ENCODE measurements around the gene RBPJL.

The RBPJL gene

GRCh38 chr20:45336530-45337366 is 30.1 kb downstream of the RBPJL start:
- CTCF ChIA-PET, result no interaction called here
- no peaks in the 10 kb centered on the region for H3K36me3 Mint-ChIP-seq
- no peaks in the 10 kb centered on the region for H3K9me3 Mint-ChIP-seq
- H3K4me3 Mint-ChIP-seq, result no peak overlapping the region
- DNase-seq, result no peak
- no peaks in the 10 kb centered on the region for H3K4me1 Mint-ChIP-seq
- no peak overlapping the region for H3K27ac Mint-ChIP-seq
- H3K27me3 Mint-ChIP-seq, result peaks cover 5% of the 10 kb centered on the region

- no peak for DNase-seq
- no peaks in the 10 kb centered on the region for H3K9me3 Mint-ChIP-seq
- no peaks in the 10 kb centered on the region for H3K36me3 Mint-ChIP-seq
- H3K4me3 Mint-ChIP-seq, result no peak overlapping the region
- H3K27me3 Mint-ChIP-seq, result peaks cover 5% of the 10 kb centered on the region
- no peak overlapping the region for H3K27ac Mint-ChIP-seq
- CTCF ChIA-PET, result no interaction called here
- H3K4me1 Mint-ChIP-seq, result no peaks in the 10 kb centered on the region
Measured at GRCh38 chr20:45337367-45338120, 30.9 kb downstream of the RBPJL start.

- Mint-ChIP-seq H3K9me3 (no peaks in the 10 kb centered on the region), H3K27me3 (peaks cover 5% of the 10 kb centered on the region), H3K27ac (no peak overlapping the region), H3K36me3 (no peaks in the 10 kb centered on the region), H3K4me1 (no peaks in the 10 kb centered on the region), H3K4me3 (no peak overlapping the region)
- CTCF ChIA-PET, result no interaction called here
- no peak for DNase-seq
Measured at GRCh38 chr20:45338121-45339030, 31.7 kb downstream of the RBPJL start.

GRCh38 chr20:45339084-45339483 is 32.4 kb downstream of the RBPJL start:
- CTCF ChIA-PET, result no interaction called here

GRCh38 chr20:45339799-45340198 is 33.2 kb downstream of the RBPJL start:
- no peak overlapping the region for H3K27ac Mint-ChIP-seq
- no peaks in the 10 kb centered on the region for H3K36me3 Mint-ChIP-seq
- no peaks in the 10 kb centered on the region for H3K9me3 Mint-ChIP-seq
- no peak for DNase-seq
- H3K4me3 Mint-ChIP-seq, result no peak overlapping the region
- peaks cover 8% of the 10 kb centered on the region for H3K27me3 Mint-ChIP-seq
- H3K4me1 Mint-ChIP-seq, result no peaks in the 10 kb centered on the region
- CTCF ChIA-PET, result interaction anchor here (0.6 to 1.8 kb wide), 2 partner anchors 23 to 25 kb away, joined by 3 to 4 read pairs; partner anchors contain the start of gene SYS1

More at GRCh38 chr20:45339084-45339483, 32.4 kb downstream of the RBPJL start:
- no peaks in the 10 kb centered on the region for H3K9me3 Mint-ChIP-seq
- no peak overlapping the region for H3K27ac Mint-ChIP-seq
- no peaks in the 10 kb centered on the region for H3K36me3 Mint-ChIP-seq
- H3K4me3 Mint-ChIP-seq, result no peak overlapping the region
- DNase-seq, result no peak
- H3K27me3 Mint-ChIP-seq, result peaks cover 5% of the 10 kb centered on the region
- no peaks in the 10 kb centered on the region for H3K4me1 Mint-ChIP-seq

- no peaks in the 10 kb centered on the region for H3K4me1 Mint-ChIP-seq
- peaks cover 9% of the 10 kb centered on the region for H3K27me3 Mint-ChIP-seq
- H3K27ac Mint-ChIP-seq, result no peak overlapping the region
- H3K36me3 Mint-ChIP-seq, result no peaks in the 10 kb centered on the region
- H3K9me3 Mint-ChIP-seq, result no peaks in the 10 kb centered on the region
- CTCF ChIA-PET, result interaction anchor here (0.6 to 1.8 kb wide), 2 partner anchors 22 to 24 kb away, joined by 3 to 4 read pairs; partner anchors contain the start of gene SYS1
- H3K4me3 Mint-ChIP-seq, result no peak overlapping the region
- no peak for DNase-seq
Measured at GRCh38 chr20:45340236-45340847, 33.7 kb downstream of the RBPJL start.

GRCh38 chr20:45340951-45341350 is 34.3 kb downstream of the RBPJL start:
- H3K36me3 Mint-ChIP-seq, result peaks cover 2% of the 10 kb centered on the region
- H3K9me3 Mint-ChIP-seq, result no peaks in the 10 kb centered on the region
- no peak overlapping the region for H3K27ac Mint-ChIP-seq
- CTCF ChIA-PET, result interaction anchor here (1.2 to 1.8 kb wide), 3 partner anchors 22 to 32 kb away, joined by 3 to 4 read pairs (median 4); partner anchors contain the start of gene SYS1
- no peak overlapping the region for H3K4me3 Mint-ChIP-seq
- peaks cover 3% of the 10 kb centered on the region for H3K4me1 Mint-ChIP-seq
- H3K27me3 Mint-ChIP-seq, result peaks cover 14% of the 10 kb centered on the region
- no peak for DNase-seq

- no peak for DNase-seq
- Mint-ChIP-seq H3K36me3 (peaks cover 2% of the 10 kb centered on the region), H3K4me3 (no peak overlapping the region), H3K27ac (no peak overlapping the region), H3K27me3 (peaks cover 20% of the 10 kb centered on the region), H3K9me3 (no peaks in the 10 kb centered on the region), H3K4me1 (peaks cover 8% of the 10 kb centered on the region)
- CTCF ChIA-PET, result interaction anchor here (1.2 to 1.3 kb wide), 2 partner anchors 22 to 32 kb away, joined by 3 to 4 read pairs; no protein-coding TSS in a partner anchor
Measured at GRCh38 chr20:45341579-45341938, 34.9 kb downstream of the RBPJL start.

GRCh38 chr20:45341939-45342854 is 35.6 kb downstream of the RBPJL start:
- CTCF ChIA-PET, result interaction anchor here (1.2 to 1.3 kb wide), 2 partner anchors 23 to 31 kb away, joined by 3 to 4 read pairs; no protein-coding TSS in a partner anchor
- H3K9me3 Mint-ChIP-seq, result no peaks in the 10 kb centered on the region
- no peak overlapping the region for H3K27ac Mint-ChIP-seq
- H3K27me3 Mint-ChIP-seq, result peaks cover 23% of the 10 kb centered on the region
- no peak for DNase-seq
- peaks cover 15% of the 10 kb centered on the region for H3K4me1 Mint-ChIP-seq
- H3K4me3 Mint-ChIP-seq, result no peak overlapping the region
- H3K36me3 Mint-ChIP-seq, result peaks cover 2% of the 10 kb centered on the region

GRCh38 chr20:45342855-45343531 is 36.4 kb downstream of the RBPJL start:
- Mint-ChIP-seq H3K4me1 (peaks cover 22% of the 10 kb centered on the region), H3K9me3 (no peaks in the 10 kb centered on the region), H3K27me3 (peaks cover 26% of the 10 kb centered on the region), H3K27ac (no peak overlapping the region), H3K36me3 (peaks cover 2% of the 10 kb centered on the region), H3K4me3 (no peak overlapping the region)
- no peak for DNase-seq
- CTCF ChIA-PET, result interaction anchor here (1.3 kb wide), 1 partner anchor 19 kb away, joined by 3 read pairs; no protein-coding TSS in a partner anchor

GRCh38 chr20:45343532-45344167 is 37.0 kb downstream of the RBPJL start:
- no peak for DNase-seq
- Mint-ChIP-seq H3K4me3 (no peak overlapping the region), H3K36me3 (peaks cover 2% of the 10 kb centered on the region), H3K4me1 (peaks cover 22% of the 10 kb centered on the region), H3K27ac (no peak overlapping the region), H3K27me3 (peaks cover 33% of the 10 kb centered on the region), H3K9me3 (no peaks in the 10 kb centered on the region)
- CTCF ChIA-PET, result interaction anchor here (1.2 to 1.6 kb wide), 4 partner anchors 17 to 428 kb away, joined by 3 read pairs; no protein-coding TSS in a partner anchor

All from activated naive CD4-positive, alpha-beta T cell treated with anti-CD3 and anti-CD28 coated beads, Interleukin-2, amount 10 ng/mL, durations not matched to agents 7 days and 5 days (primary cell).